Lung (tissue), 12 donors: ENCODE results near the gene EDEM2. TPM values are rescaled to one million over a fixed set of nuclear protein-coding genes. Genes with fewer than 3 reads are reported as not detected.
A peak's percentile ranks its signal among the peaks of the same experiment; 100 is the strongest.
"Not testable (repeated sequence)": the region's sequence is repeated elsewhere in the genome, so short reads cannot be mapped to it uniquely, and the experiment has no call there.

Source experiments
- ATAC-seq: fragments of 200-7000 bp; cut with Tn5 transposase; one replicate; pipeline ENCODE4 v1.9.1; 2020; ENCODE audit warnings: moderate number of reproducible peaks; ENCODE audit not compliant: insufficient read depth, low FRiP score
- DNase-seq, 3 donors: peaks; one replicate each; pipeline ENCODE4 v3.0.0-alpha.2; 2013 to 2017
- H3K27ac ChIP-seq, 2 donors: one replicate each; pipeline ENCODE4 v1.5.1; 2013; ENCODE audit warnings: mild to moderate bottlenecking in 2 of 2, moderate library complexity in 2 of 2, control low read depth in 1 of 2, inconsistent platforms in 1 of 2, low read depth in 1 of 2, low read length in 1 of 2
- H3K27me3 ChIP-seq, 3 donors: one replicate each; pipeline ENCODE4 v1.5.1; 2013; ENCODE audit warnings: low read length in 2 of 3; ENCODE audit not compliant: control insufficient read depth in 3 of 3, insufficient read depth in 3 of 3
- H3K36me3 ChIP-seq, 4 donors: one replicate each; pipeline ENCODE4 v1.5.1; 2013; ENCODE audit warnings: low read length in 4 of 4, mild to moderate bottlenecking in 1 of 4, moderate library complexity in 1 of 4; ENCODE audit not compliant: control insufficient read depth in 4 of 4, insufficient read depth in 4 of 4
- H3K4me1 ChIP-seq, 5 donors: one replicate each; pipeline ENCODE4 v1.5.1; 2013; ENCODE audit warnings: low read length in 5 of 5, mild to moderate bottlenecking in 2 of 5, moderate library complexity in 1 of 5; ENCODE audit not compliant: control insufficient read depth in 5 of 5, insufficient read depth in 5 of 5
- H3K4me3 ChIP-seq: one replicate; pipeline ENCODE4 v1.5.1; 2013; ENCODE audit warnings: mild to moderate bottlenecking, control low read depth, moderate library complexity
- H3K9ac ChIP-seq, 2 donors: one replicate each; pipeline ENCODE4 v1.5.1; 2013; ENCODE audit warnings: low read length in 2 of 2, control low read depth in 1 of 2; ENCODE audit not compliant: insufficient read depth in 1 of 2
- H3K9me3 ChIP-seq, 4 donors: one replicate each; pipeline ENCODE4 v1.5.1; 2013; ENCODE audit warnings: low read length in 3 of 4, mild to moderate bottlenecking in 1 of 4, moderate library complexity in 1 of 4; ENCODE audit not compliant: control insufficient read depth in 4 of 4, insufficient read depth in 3 of 4
- WGBS, 2 donors: extraction: QIAGEN DNeasy Blood & Tissue Kit; methylation state at CpG; one replicate each; pipeline ENCODE4 v1.1.7; 2013; 5-methylcytosine and 5-hydroxymethylcytosine counted together
- polyA plus RNA-seq, 2 donors: library from polyadenylated mRNA; stranded (reverse); fragments of 200-250 nt; gene quantifications; one replicate each; pipeline ENCODE4 v1.2.1, GENCODE V29; 2013
- total RNA-seq, 2 donors: library from RNA; depleted of rRNA in 1 of 2; stranded (reverse); fragments of >200 nt in 1 of 2; gene quantifications; one replicate each; pipeline ENCODE4 v1.2.1, GENCODE V29; 2014 to 2021
- TF ChIP-seq, protein P1 (sequence below): IDR thresholded peaks from 2 replicates; pipeline ENCODE4 v1.5.1; 2012; ENCODE audit warnings: mild to moderate bottlenecking; ENCODE audit errors: control extremely low read depth, extremely low read depth
- donor health status: control.
- donor health status: control.
- donor health status: Bipolar disorder and iron deficiency.
- donor health status: healthy.
- donor health status: DM: yes; HTN: yes; CAD: no.

Gene EDEM2
- total and polyA plus RNA-seq, 4 donors: 19.4 to 51.6 (median 34.2) TPM

DNA sequence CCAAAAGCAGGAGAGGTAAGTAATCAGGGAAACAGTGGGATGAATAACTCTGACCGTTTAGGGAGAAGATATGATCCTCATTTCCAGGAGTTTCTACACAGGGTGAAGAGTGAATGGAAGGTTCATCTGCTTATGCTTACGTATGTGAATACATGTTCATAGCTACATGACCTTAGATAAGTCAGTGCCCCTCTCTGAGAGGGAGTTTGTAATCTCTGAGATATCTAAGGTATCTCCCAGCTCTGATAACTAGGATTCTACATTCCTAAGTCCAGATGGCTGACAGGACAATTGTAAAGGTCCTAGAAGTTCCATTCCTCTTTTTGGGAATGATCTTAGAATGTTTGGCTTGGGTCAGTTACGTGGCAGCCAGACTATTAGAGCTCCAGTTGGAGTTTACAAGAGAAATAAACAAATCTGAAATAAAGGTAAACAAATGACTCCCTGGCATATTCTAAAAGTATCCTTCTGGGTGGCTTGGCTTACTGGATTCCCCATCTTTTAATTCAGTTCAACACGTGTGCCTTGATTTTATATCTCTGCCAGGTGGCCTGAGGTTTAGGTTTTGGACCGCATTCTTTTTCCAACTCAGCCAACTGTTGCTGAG is 40.6 kb upstream of the EDEM2 start:
- Histone ChIP-seq H3K4me1 (peaks cover 0 to 11% (median 3%) of the 10 kb centered on the region in 5 donors), H3K27ac (no peak overlapping the region), H3K27me3 (no peaks in the 10 kb centered on the region), H3K4me3 (no peak overlapping the region), H3K9ac (no peak overlapping the region), H3K9me3 (no peaks in the 10 kb centered on the region), H3K36me3 (no peaks in the 10 kb centered on the region)
- TF ChIP-seq, protein P1, sequence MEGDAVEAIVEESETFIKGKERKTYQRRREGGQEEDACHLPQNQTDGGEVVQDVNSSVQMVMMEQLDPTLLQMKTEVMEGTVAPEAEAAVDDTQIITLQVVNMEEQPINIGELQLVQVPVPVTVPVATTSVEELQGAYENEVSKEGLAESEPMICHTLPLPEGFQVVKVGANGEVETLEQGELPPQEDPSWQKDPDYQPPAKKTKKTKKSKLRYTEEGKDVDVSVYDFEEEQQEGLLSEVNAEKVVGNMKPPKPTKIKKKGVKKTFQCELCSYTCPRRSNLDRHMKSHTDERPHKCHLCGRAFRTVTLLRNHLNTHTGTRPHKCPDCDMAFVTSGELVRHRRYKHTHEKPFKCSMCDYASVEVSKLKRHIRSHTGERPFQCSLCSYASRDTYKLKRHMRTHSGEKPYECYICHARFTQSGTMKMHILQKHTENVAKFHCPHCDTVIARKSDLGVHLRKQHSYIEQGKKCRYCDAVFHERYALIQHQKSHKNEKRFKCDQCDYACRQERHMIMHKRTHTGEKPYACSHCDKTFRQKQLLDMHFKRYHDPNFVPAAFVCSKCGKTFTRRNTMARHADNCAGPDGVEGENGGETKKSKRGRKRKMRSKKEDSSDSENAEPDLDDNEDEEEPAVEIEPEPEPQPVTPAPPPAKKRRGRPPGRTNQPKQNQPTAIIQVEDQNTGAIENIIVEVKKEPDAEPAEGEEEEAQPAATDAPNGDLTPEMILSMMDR: no peak
- no peak for ATAC-seq
- 61 to 75% methylated on average over 5 of the region's 5 CpGs for WGBS, 2 donors
- DNase-seq: peak in 1 of 3 donors; percentile 48

DNA sequence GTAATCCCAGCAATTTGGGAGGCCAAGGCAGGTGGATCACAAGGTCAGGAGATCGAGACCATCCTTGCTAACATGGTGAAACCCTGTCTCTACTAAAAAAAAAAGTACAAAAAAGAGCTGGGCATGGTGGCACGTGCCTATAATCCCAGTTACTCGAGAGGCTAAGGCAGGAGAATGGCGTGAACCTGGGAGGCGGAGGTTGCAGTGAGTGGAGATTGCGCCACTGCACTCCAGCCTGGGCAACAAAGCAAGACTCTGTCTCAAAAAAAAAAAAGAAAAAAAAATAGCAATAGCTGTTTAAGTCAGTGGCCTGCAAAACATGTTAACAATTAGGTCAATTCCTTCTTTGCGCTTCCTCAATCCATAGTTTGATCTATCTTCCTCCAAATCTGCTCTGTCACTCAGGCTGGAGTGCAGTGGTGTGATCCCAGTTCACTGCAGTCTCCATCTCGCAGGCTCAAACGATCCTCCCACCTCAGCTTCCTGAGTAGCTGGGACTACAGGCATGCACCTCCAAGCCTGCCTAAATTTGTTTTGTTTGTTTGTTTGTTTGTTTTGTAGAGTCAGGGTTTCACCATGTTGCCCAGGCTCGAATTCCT is 39.7 kb upstream of the EDEM2 start:
- 86 to 90% methylated on average over 10 of the region's 10 CpGs for WGBS, 2 donors
- peaks cover 0 to 11% (median 3%) of the 10 kb centered on the region in 5 donors for H3K4me1 ChIP-seq
- H3K27me3 ChIP-seq, H3K9me3 ChIP-seq, H3K9ac ChIP-seq, H3K4me3 ChIP-seq, H3K36me3 ChIP-seq, H3K27ac ChIP-seq, DNase-seq, ATAC-seq: not testable (repeated sequence)

DNA sequence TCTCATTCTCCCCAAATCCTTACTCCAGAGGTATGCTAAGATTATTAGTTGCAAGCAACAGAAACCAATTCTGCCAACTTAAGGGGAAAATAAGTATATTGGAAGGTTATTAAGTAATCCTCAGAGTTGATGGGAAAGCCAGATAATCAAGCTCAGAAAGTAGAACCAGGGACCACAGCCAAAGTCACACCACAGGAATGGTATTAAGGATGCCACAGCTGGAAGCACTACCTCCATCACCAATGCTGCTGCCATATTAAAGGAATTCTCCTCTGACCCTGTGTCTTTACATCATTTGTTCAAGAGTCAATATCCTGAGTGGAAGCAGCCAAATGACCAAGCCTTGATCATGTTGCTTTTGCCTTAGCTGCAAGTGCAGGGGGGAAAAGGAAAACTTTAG is 34.6 kb upstream of the EDEM2 start:
- H3K9ac ChIP-seq: no peak overlapping the region
- H3K4me1 ChIP-seq: no peaks in the 10 kb centered on the region
- H3K9me3 ChIP-seq: no peaks in the 10 kb centered on the region
- no peak for DNase-seq
- H3K36me3 ChIP-seq: peaks cover 0 to 4% (median 2%) of the 10 kb centered on the region in 4 donors
- no peak for ATAC-seq
- H3K4me3 ChIP-seq: no peak overlapping the region
- H3K27me3 ChIP-seq: no peaks in the 10 kb centered on the region
- H3K27ac ChIP-seq: no peak overlapping the region
- TF ChIP-seq, protein P1: no peak

DNA sequence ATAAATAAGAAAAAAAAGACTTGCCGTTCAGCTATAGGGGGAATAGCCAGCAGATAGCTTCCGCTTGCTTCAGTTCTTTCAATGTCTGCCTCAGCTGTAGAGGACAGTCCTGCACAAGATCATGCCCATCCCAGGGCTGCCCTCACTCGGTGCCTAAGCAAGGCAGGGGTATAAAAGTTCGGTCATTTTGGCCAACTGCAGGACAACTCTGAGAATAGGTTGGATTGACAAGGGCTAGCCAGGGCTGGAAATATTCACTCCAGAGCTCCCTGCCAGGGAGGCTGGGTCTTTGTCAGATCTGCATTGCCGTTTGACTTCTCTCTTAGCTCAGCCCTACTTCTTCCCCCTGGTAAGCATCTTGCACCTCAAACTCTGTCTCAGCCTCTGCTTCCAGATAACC is 33.1 kb upstream of the EDEM2 start:
- 94 to 96% methylated on average over 5 of the region's 5 CpGs for WGBS, 2 donors

More for the DNA sequence above, 33.1 kb upstream of the EDEM2 start:
- H3K27ac ChIP-seq: no peak overlapping the region
- TF ChIP-seq, protein P1: no peak
- DNase-seq (no peak), ATAC-seq (no peak)
- no peak overlapping the region for H3K9ac ChIP-seq
- no peaks in the 10 kb centered on the region for H3K4me1 ChIP-seq
- H3K4me3 ChIP-seq: no peak overlapping the region
- H3K36me3 ChIP-seq: peaks cover 0 to 11% (median 5%) of the 10 kb centered on the region in 4 donors
- no peaks in the 10 kb centered on the region for H3K9me3 ChIP-seq
- H3K27me3 ChIP-seq: no peaks in the 10 kb centered on the region
